NCI-H345 (cell line): ENCODE measurements around the gene NEDD4L.

Source experiments
- DNase-seq: peaks from one replicate; lab custom pipeline; 2025; lab: John Stamatoyannopoulos, UW

The NEDD4L gene

GRCh38 chr18:58118536-58118935, 74.5 kb downstream of the NEDD4L start:
- no peak for DNase-seq

- DNase-seq: no peak
These were observed 75.8 kb downstream of the NEDD4L start for GRCh38 chr18:58119819-58120218.

GRCh38 chr18:58124475-58124874, 80.4 kb downstream of the NEDD4L start:
- DNase-seq: no peak

- DNase-seq: no peak
These were observed 81.2 kb downstream of the NEDD4L start for GRCh38 chr18:58125183-58125582.

- DNase-seq: no peak
These were observed 81.7 kb downstream of the NEDD4L start for GRCh38 chr18:58125756-58126155.

GRCh38 chr18:58128381-58129374, 84.7 kb downstream of the NEDD4L start:
- no peak for DNase-seq

GRCh38 chr18:58132595-58133261, 88.7 kb downstream of the NEDD4L start:
- DNase-seq: no peak

GRCh38 chr18:58135183-58135641, 91.2 kb downstream of the NEDD4L start:
- no peak for DNase-seq

GRCh38 chr18:58135701-58136331, 91.8 kb downstream of the NEDD4L start:
- peak; percentile 29 for DNase-seq

GRCh38 chr18:58136879-58137278, 92.9 kb downstream of the NEDD4L start:
- DNase-seq: no peak

- DNase-seq: no peak
These were observed 95.7 kb downstream of the NEDD4L start for GRCh38 chr18:58139459-58140386.

GRCh38 chr18:58140387-58141325, 96.6 kb downstream of the NEDD4L start:
- DNase-seq: peak; percentile 45

GRCh38 chr18:58143386-58143785, 99.4 kb downstream of the NEDD4L start:
- no peak for DNase-seq

GRCh38 chr18:58144106-58144505, 100.1 kb downstream of the NEDD4L start:
- DNase-seq: no peak

- peak; percentile 65 for DNase-seq
These were observed 100.8 kb downstream of the NEDD4L start for GRCh38 chr18:58144671-58145285.

GRCh38 chr18:58146099-58146498, 102.1 kb downstream of the NEDD4L start:
- no peak for DNase-seq

GRCh38 chr18:58148954-58149471, 105.0 kb downstream of the NEDD4L start:
- DNase-seq: no peak

GRCh38 chr18:58150772-58151171, 106.7 kb downstream of the NEDD4L start:
- DNase-seq: no peak

GRCh38 chr18:58152216-58152615, 108.2 kb downstream of the NEDD4L start:
- DNase-seq: no peak

GRCh38 chr18:58152891-58153290, 108.9 kb downstream of the NEDD4L start:
- no peak for DNase-seq
